ENCODE data around the gene KCTD17.

DNA sequence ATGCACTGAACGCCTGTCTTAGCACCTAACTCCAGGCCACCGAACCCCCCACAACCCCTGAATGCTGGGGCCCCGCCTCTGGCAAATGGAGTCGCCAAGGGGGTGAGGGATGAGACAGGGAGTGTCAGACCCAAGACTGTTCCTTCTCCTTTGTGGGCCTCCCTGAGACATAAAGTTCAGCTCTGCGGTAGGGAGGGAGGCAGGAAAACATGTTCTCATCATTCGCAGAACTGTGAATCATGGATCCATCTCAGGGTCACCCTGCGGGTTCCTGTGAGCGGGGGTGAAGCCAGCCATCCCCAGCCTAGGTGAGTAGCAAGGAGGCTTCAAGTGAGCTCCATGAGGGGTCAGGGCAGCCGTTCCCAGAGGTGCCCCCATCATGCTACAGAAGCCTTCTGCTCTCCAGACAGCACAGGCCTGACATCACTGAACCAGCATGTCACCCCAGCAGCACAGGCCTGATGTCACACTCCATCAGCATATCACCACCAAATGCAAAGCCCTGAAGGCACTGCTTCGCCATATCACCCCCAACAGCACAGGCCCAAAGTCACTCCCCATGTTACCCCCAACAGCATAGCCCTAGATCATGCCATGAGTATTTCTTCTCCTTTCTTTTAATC, 30.8 kb downstream of the KCTD17 start:
- TF ChIP-seq, protein P1, sequence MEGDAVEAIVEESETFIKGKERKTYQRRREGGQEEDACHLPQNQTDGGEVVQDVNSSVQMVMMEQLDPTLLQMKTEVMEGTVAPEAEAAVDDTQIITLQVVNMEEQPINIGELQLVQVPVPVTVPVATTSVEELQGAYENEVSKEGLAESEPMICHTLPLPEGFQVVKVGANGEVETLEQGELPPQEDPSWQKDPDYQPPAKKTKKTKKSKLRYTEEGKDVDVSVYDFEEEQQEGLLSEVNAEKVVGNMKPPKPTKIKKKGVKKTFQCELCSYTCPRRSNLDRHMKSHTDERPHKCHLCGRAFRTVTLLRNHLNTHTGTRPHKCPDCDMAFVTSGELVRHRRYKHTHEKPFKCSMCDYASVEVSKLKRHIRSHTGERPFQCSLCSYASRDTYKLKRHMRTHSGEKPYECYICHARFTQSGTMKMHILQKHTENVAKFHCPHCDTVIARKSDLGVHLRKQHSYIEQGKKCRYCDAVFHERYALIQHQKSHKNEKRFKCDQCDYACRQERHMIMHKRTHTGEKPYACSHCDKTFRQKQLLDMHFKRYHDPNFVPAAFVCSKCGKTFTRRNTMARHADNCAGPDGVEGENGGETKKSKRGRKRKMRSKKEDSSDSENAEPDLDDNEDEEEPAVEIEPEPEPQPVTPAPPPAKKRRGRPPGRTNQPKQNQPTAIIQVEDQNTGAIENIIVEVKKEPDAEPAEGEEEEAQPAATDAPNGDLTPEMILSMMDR (conservative IDR thresholded peaks at IDR 0.05; ENCODE audit: low read length), result no peak
- TF ChIP-seq EZH2phosphoT487 (IDR thresholded peaks at IDR 0.05; ENCODE audit: borderline replicate concordance), result no peak

Measured in Loucy (cell line).